IMR-90 (cell line): Measurements from ENCODE around the gene RAMP3. TPM values are rescaled to one million over a fixed set of nuclear protein-coding genes. Genes with fewer than 3 reads are reported as not detected.

Experiments used
- ATAC-seq: fragments of 200-7000 bp; cut with Tn5 transposase; 2 replicates; pipeline ENCODE4 v1.9.1; 2020; ENCODE audit warnings: low read depth, mild to moderate bottlenecking, moderate library complexity
- BruUV-seq: library from RNA; stranded (reverse); fragments of 400-500 nt; replicated peaks from 2 replicates; lab custom pipeline; 2021; lab: Mats Ljungman, UMichigan
- CTCF ChIA-PET: fragments of 300-600 bp; formaldehyde crosslinking; extraction: SDS; loops from one replicate; lab custom pipeline; 2021; ENCODE audit warnings: antibody characterized with exemption; lab: Yijun Ruan, JAX
- POLR2A ChIA-PET: fragments of 300-600 bp; sonication (Branson Sonifier 250); formaldehyde crosslinking; loops from one replicate; lab custom pipeline; 2022; ENCODE audit warnings: antibody characterized with exemption; ENCODE audit not compliant: unreplicated experiment; lab: Charles Lee
- DNase-seq: peaks from one replicate; pipeline ENCODE4 v3.0.0; 2013
- H2AFZ ChIP-seq: replicated peaks from 2 replicates; pipeline ENCODE3; 2013; ENCODE audit warnings: low read length, mild to moderate bottlenecking; ENCODE audit not compliant: poor library complexity
- H2AK5ac ChIP-seq: 2 replicates; pipeline ENCODE4 v1.6.1; 2013; ENCODE audit warnings: low read depth, low read length, inconsistent platforms
- H2AK9ac ChIP-seq: replicated peaks from 2 replicates; pipeline ENCODE3; 2013; ENCODE audit warnings: mild to moderate bottlenecking, low read depth, low read length, moderate library complexity; ENCODE audit not compliant: poor library complexity
- H2BK120ac ChIP-seq: 2 replicates; pipeline ENCODE4 v1.6.1; 2013; ENCODE audit warnings: low read depth, low read length, inconsistent platforms
- H2BK15ac ChIP-seq: 3 replicates; pipeline ENCODE4 v1.6.1; 2013; ENCODE audit warnings: low read depth, low read length, inconsistent platforms
- H2BK20ac ChIP-seq: 2 replicates; pipeline ENCODE4 v1.6.1; 2013; ENCODE audit warnings: low read depth, mild to moderate bottlenecking, inconsistent platforms, low read length, moderate library complexity
- H2BK5ac ChIP-seq: 2 replicates; pipeline ENCODE4 v1.6.1; 2013; ENCODE audit warnings: mild to moderate bottlenecking, low read depth, low read length, inconsistent platforms; ENCODE audit not compliant: poor library complexity, severe bottlenecking
- H3K14ac ChIP-seq: replicated peaks from 2 replicates; pipeline ENCODE4 v1.6.1; 2013; ENCODE audit warnings: low read depth, low read length, inconsistent platforms
- H3K18ac ChIP-seq: 2 replicates; pipeline ENCODE4 v1.6.1; 2013; ENCODE audit warnings: low read depth, low read length, control low read depth
- H3K23ac ChIP-seq: 2 replicates; pipeline ENCODE4 v1.6.1; 2013; ENCODE audit warnings: low read depth, low read length, inconsistent platforms
- H3K27ac ChIP-seq: 2 replicates; pipeline ENCODE4 v1.5.1; 2013; ENCODE audit warnings: mild to moderate bottlenecking, control low read depth, low read length; ENCODE audit not compliant: insufficient read depth
- H3K27me3 ChIP-seq: 2 replicates; pipeline ENCODE4 v1.6.1; 2013; ENCODE audit warnings: low read length; ENCODE audit not compliant: control insufficient read depth, insufficient read depth
- H3K36me3 ChIP-seq: 2 replicates; pipeline ENCODE4 v1.6.1; 2013; ENCODE audit warnings: low read length, mixed read lengths; ENCODE audit not compliant: control insufficient read depth, insufficient read depth
- H3K4ac ChIP-seq: 2 replicates; pipeline ENCODE4 v1.6.1; 2013; ENCODE audit warnings: low read depth, low read length, inconsistent platforms
- H3K4me1 ChIP-seq: 2 replicates; pipeline ENCODE4 v1.6.1; 2013; ENCODE audit warnings: low read length, mixed read lengths; ENCODE audit not compliant: control insufficient read depth, insufficient read depth
- H3K4me2 ChIP-seq: 2 replicates; pipeline ENCODE4 v1.6.1; 2013; ENCODE audit warnings: low read depth, mild to moderate bottlenecking, control low read depth, low read length, moderate library complexity
- H3K4me3 ChIP-seq: 2 replicates; pipeline ENCODE4 v1.5.1; 2013; ENCODE audit warnings: low read depth, mild to moderate bottlenecking, control low read depth, low read length, moderate library complexity; ENCODE audit not compliant: insufficient read depth
- H3K56ac ChIP-seq: 2 replicates; pipeline ENCODE4 v1.6.1; 2013; ENCODE audit warnings: low read length, inconsistent platforms; ENCODE audit not compliant: insufficient read depth; ENCODE audit errors: extremely low read depth
- H3K79me1 ChIP-seq, 2 experiments: 2 replicates each; pipeline ENCODE4 v1.6.1; 2013; ENCODE audit warnings: low read length in 2 of 2, inconsistent platforms in 1 of 2, low read depth in 1 of 2
- H3K9ac ChIP-seq: 2 replicates; pipeline ENCODE4 v1.6.1; 2013; ENCODE audit warnings: low read depth, low read length, control low read depth
- H3K9me1 ChIP-seq: 2 replicates; pipeline ENCODE4 v1.6.1; 2013; ENCODE audit warnings: low read length, inconsistent platforms; ENCODE audit not compliant: insufficient read depth
- H3K9me3 ChIP-seq: 2 replicates; pipeline ENCODE4 v1.6.1; 2013; ENCODE audit warnings: low read length; ENCODE audit not compliant: control insufficient read depth, insufficient read depth
- H4K20me1 ChIP-seq: 2 replicates; pipeline ENCODE4 v1.6.1; 2013; ENCODE audit warnings: low read length, inconsistent platforms; ENCODE audit not compliant: insufficient read depth
- H4K5ac ChIP-seq: 2 replicates; pipeline ENCODE4 v1.6.1; 2013; ENCODE audit warnings: mild to moderate bottlenecking, low read depth, low read length, control low read depth
- H4K8ac ChIP-seq, 2 experiments: 2 replicates each; pipeline ENCODE4 v1.6.1; 2013; ENCODE audit warnings: low read depth in 2 of 2, low read length in 2 of 2, control low read depth in 1 of 2, inconsistent platforms in 1 of 2
- H4K91ac ChIP-seq: 2 replicates; pipeline ENCODE4 v1.6.1; 2013; ENCODE audit warnings: low read depth, low read length, inconsistent platforms; ENCODE audit not compliant: insufficient read depth
- BHLHE40 ChIP-seq: fragments of 150-350 bp; IDR thresholded peaks from 2 replicates; pipeline ENCODE4 v1.6.1; 2016; ENCODE audit warnings: mild to moderate bottlenecking, low read depth, low read length
- CEBPB ChIP-seq: IDR thresholded peaks from 2 replicates; pipeline ENCODE4 v1.6.1; 2012; ENCODE audit warnings: low read depth, low read length, improper control_type of control experiment
- CHD1 ChIP-seq: IDR thresholded peaks from 2 replicates; pipeline ENCODE4 v1.6.1; 2012; ENCODE audit warnings: low read depth, low read length, improper control_type of control experiment
- ELK1 ChIP-seq: fragments of 150-350 bp; IDR thresholded peaks from 2 replicates; pipeline ENCODE4 v1.6.1; 2016; ENCODE audit warnings: low read depth, mild to moderate bottlenecking, low read length, moderate library complexity, borderline replicate concordance
- FOS ChIP-seq: fragments of 150-350 bp; IDR thresholded peaks from 2 replicates; pipeline ENCODE4 v1.6.1; 2016; ENCODE audit warnings: low read depth, low read length
- MAFK ChIP-seq: IDR thresholded peaks from 2 replicates; pipeline ENCODE4 v1.6.1; 2012; ENCODE audit warnings: low read depth, low read length, improper control_type of control experiment
- MAZ ChIP-seq: IDR thresholded peaks from 2 replicates; pipeline ENCODE4 v1.6.1; 2012; ENCODE audit warnings: low read depth, mild to moderate bottlenecking, low read length, improper control_type of control experiment, moderate library complexity, borderline replicate concordance
- MXI1 ChIP-seq: IDR thresholded peaks from 2 replicates; pipeline ENCODE4 v1.6.1; 2012; ENCODE audit warnings: low read depth, mild to moderate bottlenecking, low read length, moderate library complexity, borderline replicate concordance
- NFE2L2 ChIP-seq: fragments of 150-350 bp; IDR thresholded peaks from 2 replicates; pipeline ENCODE4 v1.6.1; 2016; ENCODE audit warnings: low read depth, mild to moderate bottlenecking, low read length
- POLR2A ChIP-seq: IDR thresholded peaks from 2 replicates; pipeline ENCODE4 v1.6.1; 2012; ENCODE audit warnings: mild to moderate bottlenecking, low read depth, low read length
- RAD21 ChIP-seq: IDR thresholded peaks from 2 replicates; pipeline ENCODE4 v1.6.1; 2012; ENCODE audit warnings: low read length, improper control_type of control experiment
- RCOR1 ChIP-seq: IDR thresholded peaks from 2 replicates; pipeline ENCODE4 v1.6.1; 2012; ENCODE audit warnings: mild to moderate bottlenecking, low read length, improper control_type of control experiment; ENCODE audit not compliant: insufficient replicate concordance
- RFX5 ChIP-seq: IDR thresholded peaks from 2 replicates; pipeline ENCODE4 v1.8.0; 2012; ENCODE audit warnings: low read depth, mild to moderate bottlenecking, low read length, moderate library complexity
- SMC3 ChIP-seq: fragments of 150-350 bp; IDR thresholded peaks from 2 replicates; pipeline ENCODE4 v1.6.1; 2016; ENCODE audit warnings: low read depth, mild to moderate bottlenecking, antibody characterized with exemption, low read length, moderate library complexity
- USF2 ChIP-seq: fragments of 150-350 bp; IDR thresholded peaks from 2 replicates; pipeline ENCODE4 v1.6.1; 2017; ENCODE audit warnings: mild to moderate bottlenecking, antibody characterized with exemption, low read length, low read depth
- WGBS, 2 experiments: methylation state at CpG; one replicate each; pipeline versions ENCODE4 v1.1.5 to v1.1.7; 2013; ENCODE audit warnings: missing lambda C conversion rate in 2 of 2; ENCODE audit not compliant: insufficient read length in 1 of 2; ENCODE audit errors: extremely low coverage in 2 of 2; 5-methylcytosine and 5-hydroxymethylcytosine counted together
- dilution Hi-C: fragments of 300-500 bp; cut with HindIII; formaldehyde crosslinking; loops from one replicate; pipeline ENCODE4 v1.14.3; 2018; ENCODE audit warnings: low sequenced_read_pairs; ENCODE audit not compliant: unreplicated experiment
- in situ Hi-C: fragments of 300-500 bp; cut with MboI; formaldehyde crosslinking; loops from 3 replicates; pipeline ENCODE4 v1.14.3; 2019; ENCODE audit warnings: low sequenced_read_pairs, inconsistent platforms, mixed read lengths
- intact Hi-C: fragments of 100-400 bp; cut with micrococcal nuclease; formaldehyde crosslinking; loops from 2 replicates; pipeline ENCODE4 v1.10.0; 2022
- polyA plus RNA-seq, 3 experiments: library from polyadenylated mRNA; depleted of rRNA; stranded (reverse); fragments of >200 nt; gene quantifications; 2 replicates each; pipeline ENCODE4 v1.2.3, GENCODE V29; 2012; ENCODE audit warnings: low replicate concordance in 1 of 3
- total RNA-seq: library from RNA; depleted of rRNA; stranded (reverse); fragments of >200 nt; gene quantifications from 2 replicates; pipeline ENCODE4 v1.2.3, GENCODE V29; 2012
- TF ChIP-seq, protein P1 (sequence below): conservative IDR thresholded peaks from 2 replicates; pipeline ENCODE4 v1.5.1; 2012; ENCODE audit warnings: mild to moderate bottlenecking, low read depth, low read length, improper control_type of control experiment

Gene RAMP3
- total and polyA plus RNA-seq, 2 of the 4 experiments (the other 2 are of a cell fraction), result not detected

GRCh38 chr7:45216622-45217165, 59.1 kb downstream of the RAMP3 start:
- H3K23ac ChIP-seq, result no peak overlapping the region
- TF ChIP-seq ELK1 (no peak), NFE2L2 (no peak), MAFK (no peak), POLR2A (no peak), CHD1 (no peak), CEBPB (no peak), SMC3 (no peak), USF2 (no peak), RFX5 (no peak), RCOR1 (no peak), RAD21 (no peak), MAZ (no peak), FOS (no peak), BHLHE40 (no peak), MXI1 (no peak)
- TF ChIP-seq, protein P1, sequence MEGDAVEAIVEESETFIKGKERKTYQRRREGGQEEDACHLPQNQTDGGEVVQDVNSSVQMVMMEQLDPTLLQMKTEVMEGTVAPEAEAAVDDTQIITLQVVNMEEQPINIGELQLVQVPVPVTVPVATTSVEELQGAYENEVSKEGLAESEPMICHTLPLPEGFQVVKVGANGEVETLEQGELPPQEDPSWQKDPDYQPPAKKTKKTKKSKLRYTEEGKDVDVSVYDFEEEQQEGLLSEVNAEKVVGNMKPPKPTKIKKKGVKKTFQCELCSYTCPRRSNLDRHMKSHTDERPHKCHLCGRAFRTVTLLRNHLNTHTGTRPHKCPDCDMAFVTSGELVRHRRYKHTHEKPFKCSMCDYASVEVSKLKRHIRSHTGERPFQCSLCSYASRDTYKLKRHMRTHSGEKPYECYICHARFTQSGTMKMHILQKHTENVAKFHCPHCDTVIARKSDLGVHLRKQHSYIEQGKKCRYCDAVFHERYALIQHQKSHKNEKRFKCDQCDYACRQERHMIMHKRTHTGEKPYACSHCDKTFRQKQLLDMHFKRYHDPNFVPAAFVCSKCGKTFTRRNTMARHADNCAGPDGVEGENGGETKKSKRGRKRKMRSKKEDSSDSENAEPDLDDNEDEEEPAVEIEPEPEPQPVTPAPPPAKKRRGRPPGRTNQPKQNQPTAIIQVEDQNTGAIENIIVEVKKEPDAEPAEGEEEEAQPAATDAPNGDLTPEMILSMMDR, result no peak
- H2BK120ac ChIP-seq, result no peak overlapping the region
- no peaks in the 10 kb centered on the region for H3K9me3 ChIP-seq
- H3K18ac ChIP-seq, result no peak overlapping the region
- no peak overlapping the region for H4K91ac ChIP-seq
- ATAC-seq (no peak), DNase-seq (no peak)
- BruUV-seq, result no TSS peak
- no peak overlapping the region for H2AK9ac ChIP-seq
- dilution Hi-C loops, result no loop called here
- no peak overlapping the region for H3K4me3 ChIP-seq
- ChIA-PET POLR2A (interaction anchor here (0.5 kb wide), 1 partner anchor 385 kb away, joined by 3 read pairs; no protein-coding TSS in a partner anchor), CTCF (interaction anchor here (0.8 to 1.3 kb wide), 2 partner anchors 11 to 22 kb away, joined by 3 to 4 read pairs; no protein-coding TSS in a partner anchor)
- no peak overlapping the region for H2AK5ac ChIP-seq
- no peak overlapping the region for H3K27ac ChIP-seq
- H4K8ac ChIP-seq, result no peak overlapping the region
- no peak overlapping the region for H3K14ac ChIP-seq
- peaks cover 33% of the 10 kb centered on the region for H3K27me3 ChIP-seq
- no peaks in the 10 kb centered on the region for H3K9me1 ChIP-seq
- intact Hi-C loops, result no loop called here
- H2BK15ac ChIP-seq, result no peak overlapping the region
- no peaks in the 10 kb centered on the region for H3K79me1 ChIP-seq
- 17% methylated on average over 2 of the region's 11 CpGs; no CpG with 5 or more reads in 1 of the 2 experiments for whole genome bisulfite sequencing, 2 experiments
- H3K4me2 ChIP-seq, result no peak overlapping the region
- in situ Hi-C loops, result no loop called here
- H3K4me1 ChIP-seq, result no peaks in the 10 kb centered on the region
- H4K5ac ChIP-seq, result no peak overlapping the region
- peak overlapping the region; percentile 32 for H2AFZ ChIP-seq
- H3K36me3 ChIP-seq, result no peaks in the 10 kb centered on the region
- H2BK5ac ChIP-seq, result no peak overlapping the region
- H2BK20ac ChIP-seq, result no peak overlapping the region
- H3K56ac ChIP-seq, result no peak overlapping the region
- H4K20me1 ChIP-seq, result no peaks in the 10 kb centered on the region
- no peak overlapping the region for H3K9ac ChIP-seq
- no peak overlapping the region for H3K4ac ChIP-seq
